ENCODE results near the gene YWHAB. TPM values are rescaled to one million over a fixed set of nuclear protein-coding genes. Genes with fewer than 3 reads are reported as not detected.
A peak's percentile ranks its signal among the peaks of the same experiment; 100 is the strongest.

Gene YWHAB
- total and polyA plus RNA-seq, 2 donors (not counting 1 experiment from before 2014, with no cell fraction given), result 80.3 to 200 TPM

DNA sequence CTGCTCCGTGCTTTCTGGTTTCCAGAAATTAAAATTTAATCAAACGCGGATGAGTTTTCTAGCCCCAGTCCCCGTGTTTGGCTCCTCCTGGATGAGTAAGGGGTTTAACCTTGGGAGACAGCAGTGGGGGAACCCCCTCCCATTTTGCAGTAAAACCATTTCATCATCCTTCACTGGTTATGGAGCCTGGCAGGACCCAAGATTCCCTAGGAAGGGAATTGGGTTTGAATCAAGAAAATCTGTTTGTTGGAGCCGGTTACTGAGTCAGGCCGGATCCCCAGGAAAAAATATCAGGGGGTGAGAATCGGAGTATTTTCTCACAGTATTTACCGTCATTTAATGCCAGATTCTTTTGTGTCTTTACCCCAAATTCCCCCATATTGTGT is 754 bp downstream of the YWHAB start:
- no peaks in the 10 kb centered on the region for H3K27me3 ChIP-seq (replicated peaks in 1 of 4; ENCODE audit: control extremely low read depth in 1 of 4, control insufficient read depth in 3 of 4, insufficient read depth in 4 of 4, low read length in 3 of 4)
- H3K4me3 ChIP-seq (ENCODE audit: control extremely low read depth in 1 of 5, extremely low read depth in 1 of 5, insufficient read depth in 1 of 5, low read depth in 2 of 5, low read length in 4 of 5), result peak overlapping the region; percentile 71 to 93 (median 90)
- CTCF ChIA-PET, result no interaction called here
- peaks cover 54% of the 10 kb centered on the region for H4K20me1 ChIP-seq (ENCODE audit: control insufficient read depth, insufficient read depth, low read length, poor library complexity, severe bottlenecking)
- H2AFZ ChIP-seq (ENCODE audit: insufficient read depth, low read depth, low read length, poor library complexity, severe bottlenecking), result peak overlapping the region; percentile 96
- H3K27ac Mint-ChIP-seq, result peak overlapping the region; percentile 94
- H3K27ac ChIP-seq (ENCODE audit: low read length in 2 of 2), result peak overlapping the region; percentile 87 to 90
- peaks cover 42 to 54% of the 10 kb centered on the region in 2 donors for H3K4me1 ChIP-seq (ENCODE audit: control insufficient read depth in 2 of 2, insufficient read depth in 2 of 2, low read length in 2 of 2)
- no peaks in the 10 kb centered on the region for H3K9me3 ChIP-seq (ENCODE audit: control extremely low read depth in 1 of 3, control insufficient read depth in 2 of 3, insufficient read depth in 1 of 3, low read length in 2 of 3)
- POLR2A ChIA-PET, result no interaction called here
- no peaks in the 10 kb centered on the region for H3K9me3 Mint-ChIP-seq (ENCODE audit: insufficient read depth)
- WGBS (ENCODE audit: insufficient coverage), result 0% methylated on average over 4 of the region's 8 CpGs
- peak overlapping the region; percentile 76 for H3K4me2 ChIP-seq (replicated peaks; ENCODE audit: low read depth, low read length, poor library complexity, severe bottlenecking)
- H3K79me2 ChIP-seq (ENCODE audit: control insufficient read depth, insufficient read depth, low read length), result peaks cover 84% of the 10 kb centered on the region
- peak overlapping the region; percentile 80 for H3K9ac ChIP-seq (ENCODE audit: low read length)
- intact Hi-C loops (cut with micrococcal nuclease), result loop anchor here (5.0 to 10.0 kb wide), 4 partner anchors 409 to 1429 kb away; partner anchors contain the start of genes CD40, FITM2, SRSF6 and TTPAL
- peaks cover 0 to 7% of the 10 kb centered on the region in 2 experiments for H3K36me3 ChIP-seq (replicated peaks in 1 of 2; ENCODE audit: control extremely low read depth in 1 of 2, control insufficient read depth in 1 of 2, extremely low read depth in 1 of 2, insufficient read depth in 2 of 2, low read length in 1 of 2)
- no peak for ATAC-seq (ENCODE audit: low read depth)
- peaks cover 63% of the 10 kb centered on the region for H3K4me1 Mint-ChIP-seq
- DNase-seq, result no peak
- H3K4me3 Mint-ChIP-seq, result peak overlapping the region; percentile 95
- TF ChIP-seq, protein P1, sequence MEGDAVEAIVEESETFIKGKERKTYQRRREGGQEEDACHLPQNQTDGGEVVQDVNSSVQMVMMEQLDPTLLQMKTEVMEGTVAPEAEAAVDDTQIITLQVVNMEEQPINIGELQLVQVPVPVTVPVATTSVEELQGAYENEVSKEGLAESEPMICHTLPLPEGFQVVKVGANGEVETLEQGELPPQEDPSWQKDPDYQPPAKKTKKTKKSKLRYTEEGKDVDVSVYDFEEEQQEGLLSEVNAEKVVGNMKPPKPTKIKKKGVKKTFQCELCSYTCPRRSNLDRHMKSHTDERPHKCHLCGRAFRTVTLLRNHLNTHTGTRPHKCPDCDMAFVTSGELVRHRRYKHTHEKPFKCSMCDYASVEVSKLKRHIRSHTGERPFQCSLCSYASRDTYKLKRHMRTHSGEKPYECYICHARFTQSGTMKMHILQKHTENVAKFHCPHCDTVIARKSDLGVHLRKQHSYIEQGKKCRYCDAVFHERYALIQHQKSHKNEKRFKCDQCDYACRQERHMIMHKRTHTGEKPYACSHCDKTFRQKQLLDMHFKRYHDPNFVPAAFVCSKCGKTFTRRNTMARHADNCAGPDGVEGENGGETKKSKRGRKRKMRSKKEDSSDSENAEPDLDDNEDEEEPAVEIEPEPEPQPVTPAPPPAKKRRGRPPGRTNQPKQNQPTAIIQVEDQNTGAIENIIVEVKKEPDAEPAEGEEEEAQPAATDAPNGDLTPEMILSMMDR (IDR thresholded peaks at IDR 0.05), result peak; percentile 13
- TF ChIP-seq EZH2 (IDR thresholded peaks at IDR 0.05; ENCODE audit: borderline replicate concordance, insufficient read depth, low read depth, low read length, poor library complexity, severe bottlenecking), result no peak
- H3K27me3 Mint-ChIP-seq, result no peaks in the 10 kb centered on the region

DNA sequence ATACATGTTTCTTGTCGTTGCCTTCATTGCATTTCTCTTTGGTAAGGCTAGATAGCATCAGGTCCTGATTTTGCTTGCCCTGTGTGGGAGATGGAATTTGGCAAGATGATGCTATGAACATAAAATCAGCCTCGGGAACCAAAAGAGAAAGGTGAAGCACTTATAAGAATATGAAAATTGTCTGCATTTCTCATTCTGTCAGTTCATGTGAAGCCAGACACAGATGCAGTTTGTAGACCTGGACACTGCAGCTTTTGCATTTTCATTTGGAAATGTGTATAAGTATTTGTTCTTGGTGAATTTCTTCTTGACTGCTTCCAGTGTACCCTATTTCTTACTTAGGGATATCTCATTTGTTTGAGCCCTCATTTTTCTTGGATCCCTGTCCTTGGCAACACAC is 1.3 kb downstream of the YWHAB start:
- Histone ChIP-seq H3K4me2 (replicated peaks; ENCODE audit: low read depth, low read length, poor library complexity, severe bottlenecking) (peak overlapping the region; percentile 76), H3K4me1 (ENCODE audit: control insufficient read depth in 2 of 2, insufficient read depth in 2 of 2, low read length in 2 of 2) (peaks cover 45 to 59% of the 10 kb centered on the region in 2 donors), H3K79me2 (ENCODE audit: control insufficient read depth, insufficient read depth, low read length) (peaks cover 85% of the 10 kb centered on the region), H3K9me3 (ENCODE audit: control extremely low read depth in 1 of 3, control insufficient read depth in 2 of 3, insufficient read depth in 1 of 3, low read length in 2 of 3) (no peaks in the 10 kb centered on the region), H2AFZ (ENCODE audit: insufficient read depth, low read depth, low read length, poor library complexity, severe bottlenecking) (no peak overlapping the region), H3K27ac (ENCODE audit: low read length in 2 of 2) (peak overlapping the region in 1 of 2 donors; percentile 90), H3K27me3 (replicated peaks in 1 of 4; ENCODE audit: control extremely low read depth in 1 of 4, control insufficient read depth in 3 of 4, insufficient read depth in 4 of 4, low read length in 3 of 4) (no peaks in the 10 kb centered on the region), H4K20me1 (ENCODE audit: control insufficient read depth, insufficient read depth, low read length, poor library complexity, severe bottlenecking) (peaks cover 59% of the 10 kb centered on the region), H3K4me3 (ENCODE audit: control extremely low read depth in 1 of 5, extremely low read depth in 1 of 5, insufficient read depth in 1 of 5, low read depth in 2 of 5, low read length in 4 of 5) (peak overlapping the region; percentile 71 to 93 (median 90)), H3K36me3 (replicated peaks in 1 of 2; ENCODE audit: control extremely low read depth in 1 of 2, control insufficient read depth in 1 of 2, extremely low read depth in 1 of 2, insufficient read depth in 2 of 2, low read length in 1 of 2) (peaks cover 0 to 7% of the 10 kb centered on the region in 2 experiments), H3K9ac (ENCODE audit: low read length) (peak overlapping the region; percentile 80)
- intact Hi-C loops (cut with micrococcal nuclease), result loop anchor here (5.0 to 10.0 kb wide), 4 partner anchors 410 to 1430 kb away; partner anchors contain the start of genes CD40, FITM2, SRSF6 and TTPAL
- peaks cover 69% of the 10 kb centered on the region for H3K4me1 Mint-ChIP-seq
- no peak for TF ChIP-seq EZH2 (IDR thresholded peaks at IDR 0.05; ENCODE audit: borderline replicate concordance, insufficient read depth, low read depth, low read length, poor library complexity, severe bottlenecking)
- TF ChIP-seq, protein P1 (IDR thresholded peaks at IDR 0.05), result no peak
- CTCF ChIA-PET, result interaction anchor here (1.2 kb wide), 1 partner anchor 244 kb away, joined by 3 read pairs; no protein-coding TSS in a partner anchor
- peak overlapping the region; percentile 94 for H3K27ac Mint-ChIP-seq
- POLR2A ChIA-PET, result no interaction called here
- H3K9me3 Mint-ChIP-seq (ENCODE audit: insufficient read depth), result no peaks in the 10 kb centered on the region
- peak overlapping the region; percentile 95 for H3K4me3 Mint-ChIP-seq
- H3K27me3 Mint-ChIP-seq, result no peaks in the 10 kb centered on the region
- ATAC-seq (ENCODE audit: low read depth) (no peak), DNase-seq (no peak)
- WGBS (ENCODE audit: insufficient coverage), result 0% methylated on average over 1 of the region's 2 CpGs

All from B cell (primary cell).